GM12872 (cell line): Measurements from ENCODE around the gene RAX.

Experiments
- TF ChIP-seq, protein P1 (sequence below): IDR thresholded peaks from 3 replicates; pipeline ENCODE4 v1.5.1; 2011; ENCODE audit warnings: low read depth, mild to moderate bottlenecking, low read length, moderate library complexity; ENCODE audit not compliant: insufficient read depth

The RAX gene

DNA sequence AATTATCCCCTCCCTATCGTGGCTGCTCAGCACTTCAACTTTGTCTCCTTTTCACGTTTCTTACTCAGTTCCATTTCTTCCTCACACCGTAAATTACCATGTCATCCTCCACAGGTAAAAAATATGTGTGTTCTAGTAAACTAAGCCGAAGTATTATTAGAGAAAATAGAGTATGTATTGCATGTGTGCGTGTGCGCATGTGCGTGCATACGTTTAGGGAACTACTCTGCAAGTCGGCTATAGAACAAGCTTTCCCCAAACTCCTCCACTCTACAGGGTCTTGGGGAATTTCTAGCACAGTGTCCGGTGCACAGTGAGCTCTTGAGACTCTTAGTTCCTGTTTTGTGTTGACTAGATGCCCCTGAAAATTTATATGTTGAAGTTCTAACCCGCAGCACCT lies 9.1 kb upstream of the RAX start:
- TF ChIP-seq, protein P1, sequence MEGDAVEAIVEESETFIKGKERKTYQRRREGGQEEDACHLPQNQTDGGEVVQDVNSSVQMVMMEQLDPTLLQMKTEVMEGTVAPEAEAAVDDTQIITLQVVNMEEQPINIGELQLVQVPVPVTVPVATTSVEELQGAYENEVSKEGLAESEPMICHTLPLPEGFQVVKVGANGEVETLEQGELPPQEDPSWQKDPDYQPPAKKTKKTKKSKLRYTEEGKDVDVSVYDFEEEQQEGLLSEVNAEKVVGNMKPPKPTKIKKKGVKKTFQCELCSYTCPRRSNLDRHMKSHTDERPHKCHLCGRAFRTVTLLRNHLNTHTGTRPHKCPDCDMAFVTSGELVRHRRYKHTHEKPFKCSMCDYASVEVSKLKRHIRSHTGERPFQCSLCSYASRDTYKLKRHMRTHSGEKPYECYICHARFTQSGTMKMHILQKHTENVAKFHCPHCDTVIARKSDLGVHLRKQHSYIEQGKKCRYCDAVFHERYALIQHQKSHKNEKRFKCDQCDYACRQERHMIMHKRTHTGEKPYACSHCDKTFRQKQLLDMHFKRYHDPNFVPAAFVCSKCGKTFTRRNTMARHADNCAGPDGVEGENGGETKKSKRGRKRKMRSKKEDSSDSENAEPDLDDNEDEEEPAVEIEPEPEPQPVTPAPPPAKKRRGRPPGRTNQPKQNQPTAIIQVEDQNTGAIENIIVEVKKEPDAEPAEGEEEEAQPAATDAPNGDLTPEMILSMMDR = no peak

DNA sequence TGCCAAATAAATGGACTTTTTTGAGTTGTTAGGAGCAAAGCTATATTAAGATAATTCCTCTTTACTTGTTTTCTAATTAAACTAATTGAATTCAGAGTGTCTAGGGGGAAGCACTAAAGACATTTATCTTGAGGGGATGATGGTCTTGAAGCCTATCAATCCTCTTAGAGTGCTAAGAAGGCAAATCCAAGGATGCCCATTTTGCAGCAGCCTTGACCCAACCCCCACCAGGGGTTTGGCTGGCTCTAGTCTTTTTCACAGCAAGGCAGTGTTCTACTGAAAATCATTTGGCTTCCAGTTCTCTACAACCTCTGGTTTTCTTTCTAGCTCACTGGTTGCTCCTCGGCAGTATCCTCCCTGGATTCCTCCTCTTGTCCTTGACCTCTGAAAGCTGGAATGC lies 6.5 kb upstream of the RAX start:
- TF ChIP-seq, protein P1 = no peak

DNA sequence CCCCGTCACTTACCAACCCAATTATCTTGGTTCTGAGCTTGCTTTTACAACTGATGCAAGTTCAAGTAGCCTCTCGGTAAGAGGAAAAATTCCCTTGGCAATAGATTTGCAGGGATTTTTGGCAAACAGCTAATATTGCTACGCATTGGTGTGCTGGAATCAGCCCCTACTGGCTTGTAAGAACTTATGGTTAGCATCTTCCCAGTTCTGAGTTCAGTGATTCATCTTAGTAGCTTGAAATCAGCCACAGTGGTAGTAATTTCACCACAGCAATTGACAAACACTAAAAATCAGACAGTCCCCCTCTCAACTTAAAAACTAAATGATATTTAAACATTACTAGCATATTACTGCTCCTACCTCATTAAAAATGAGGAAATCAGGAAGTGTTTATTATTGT lies 5.9 kb upstream of the RAX start:
- TF ChIP-seq, protein P1 = no peak

DNA sequence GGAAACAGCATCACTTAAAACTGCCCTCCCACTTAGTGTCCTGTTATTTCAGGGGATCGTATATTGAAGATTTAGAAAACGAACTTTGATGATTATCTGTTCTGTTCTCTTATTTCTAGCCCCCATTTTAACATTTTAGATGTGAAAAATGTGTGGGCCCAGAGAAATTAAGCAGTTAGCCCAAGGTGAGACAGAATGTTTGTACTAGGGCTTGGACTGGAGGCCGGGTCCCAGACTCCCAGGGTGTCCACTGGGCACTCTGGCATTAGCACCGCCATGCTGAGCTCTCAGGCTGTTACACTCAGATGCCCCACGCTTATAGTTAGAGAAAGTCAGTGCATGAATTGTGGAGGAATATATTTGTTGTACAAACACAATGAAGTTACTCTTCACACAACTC lies 5.5 kb upstream of the RAX start:
- TF ChIP-seq, protein P1 = no peak

DNA sequence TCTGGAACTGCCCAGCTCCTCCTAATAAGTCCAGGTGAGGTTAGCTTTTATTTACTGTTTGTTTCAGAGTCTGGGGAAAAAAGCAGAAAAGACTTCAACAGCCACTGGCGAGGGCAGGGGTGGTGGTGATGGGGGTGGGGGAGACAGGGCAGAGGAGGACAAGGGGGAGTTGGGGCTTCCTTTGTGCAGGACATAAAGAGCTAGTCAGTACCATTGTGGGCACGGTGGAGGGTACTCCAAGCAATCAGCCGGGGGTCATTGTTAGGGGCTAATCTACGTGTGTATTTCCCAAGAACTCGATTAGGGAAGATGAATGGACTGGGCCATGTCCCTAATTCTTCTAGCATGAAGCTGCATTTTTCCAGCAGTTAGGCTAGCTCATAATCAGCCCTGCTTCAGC lies 2.8 kb upstream of the RAX start:
- TF ChIP-seq, protein P1 = no peak

DNA sequence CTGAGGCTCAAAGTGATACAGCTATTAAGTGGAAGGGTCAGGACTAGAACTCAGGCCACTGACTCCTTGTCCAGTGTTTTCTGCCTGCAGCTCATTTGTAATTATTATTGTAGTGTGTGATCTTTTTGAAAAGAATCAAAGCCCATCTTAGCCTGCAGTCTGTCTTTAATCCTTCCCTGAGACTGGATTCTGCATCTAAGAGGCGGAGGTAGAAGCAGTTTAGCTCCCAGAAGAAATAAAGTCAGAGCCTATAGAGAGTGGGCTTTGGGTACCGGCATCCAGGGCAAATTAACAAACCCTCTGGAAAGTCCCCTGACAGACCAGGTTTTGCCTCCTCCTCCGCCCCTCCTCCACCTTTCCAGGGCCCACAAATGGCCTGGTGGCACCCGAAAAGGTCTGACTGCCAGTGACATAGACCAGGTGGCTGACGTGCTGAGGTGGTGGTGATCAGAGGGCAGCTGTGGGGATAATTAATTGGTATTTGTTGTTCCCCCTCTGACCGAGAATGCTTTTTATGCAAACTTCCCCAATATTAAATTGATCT lies 2.2 kb upstream of the RAX start:
- TF ChIP-seq, protein P1 = no peak

DNA sequence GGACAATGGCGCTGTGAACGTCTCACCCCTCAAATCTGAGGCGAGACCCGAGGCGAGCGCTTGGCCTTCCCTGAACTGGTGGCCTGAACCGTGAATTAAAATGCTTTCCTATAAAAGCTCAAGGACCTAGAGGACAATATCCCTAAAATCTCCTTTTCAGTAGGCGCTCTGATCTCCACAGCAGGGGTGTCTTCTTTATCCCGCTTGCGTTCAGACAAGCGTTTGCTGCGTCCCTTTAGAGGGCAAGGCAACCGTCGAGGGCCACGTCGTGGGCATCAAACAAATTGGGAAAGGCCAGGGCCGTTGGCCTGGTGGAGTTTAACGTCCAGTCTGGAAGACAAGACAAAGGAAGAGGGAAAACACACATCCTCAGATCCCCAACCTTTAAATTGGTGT lies 1.3 kb upstream of the RAX start:
- TF ChIP-seq, protein P1 = no peak
